Gastroesophageal sphincter (tissue), 2 donors: ENCODE data around the gene TP73.

Source experiments
- POLR2A ChIP-seq, 2 donors: fragments of 450-650 bp; IDR thresholded peaks; one replicate each; pipeline ENCODE4 v1.6.1; 2017; ENCODE audit warnings: antibody characterized with exemption in 2 of 2, mild to moderate bottlenecking in 2 of 2, moderate library complexity in 1 of 2
- POLR2AphosphoS5 ChIP-seq: sonication (generic); formaldehyde crosslinking; IDR thresholded peaks from one replicate; pipeline ENCODE4 v1.6.1; 2017; ENCODE audit warnings: antibody characterized with exemption

DNA sequence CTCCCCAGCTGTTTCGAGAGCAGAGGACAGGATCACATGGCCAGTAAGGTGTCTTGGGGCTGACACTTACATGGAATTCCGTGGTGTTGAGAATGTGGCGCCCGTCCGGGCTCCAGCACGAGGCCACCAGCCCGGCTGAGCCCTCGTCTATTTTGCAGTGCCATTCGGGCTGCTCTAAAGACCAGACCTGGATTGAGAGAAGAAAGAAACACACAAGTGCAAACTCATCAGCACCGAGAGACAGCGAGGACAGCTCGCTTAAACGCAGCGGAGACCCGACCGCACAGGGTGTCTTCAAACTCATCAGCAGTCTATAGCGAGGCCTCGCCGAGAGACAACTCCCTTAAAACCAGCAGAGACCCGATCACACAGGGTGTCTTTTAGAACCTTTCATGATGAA lies 5.7 kb upstream of the TP73 start:
- TF ChIP-seq POLR2AphosphoS5 = no peak
- TF ChIP-seq POLR2A (IDR thresholded peaks at IDR 0.05) = no peak
